CD14-positive monocyte (primary cell): ENCODE measurements around the gene RASSF5. TPM values are rescaled to one million over a fixed set of nuclear protein-coding genes. Genes with fewer than 3 reads are reported as not detected.

Experiments used
- DNase-seq, 3 donors: peaks; one replicate each; pipeline ENCODE4 v3.0.0-alpha.2; 2011 to 2022
- H2AFZ ChIP-seq: 2 replicates; pipeline ENCODE4 v1.6.0; 2012; ENCODE audit warnings: mild to moderate bottlenecking, low read depth, low read length, inconsistent platforms; ENCODE audit not compliant: insufficient read depth, poor library complexity, severe bottlenecking
- H3K27ac ChIP-seq, 2 donors: 1 replicate in 1 of 2; 2 replicates in 1 of 2; pipeline ENCODE4 v1.5.1; 2012 to 2013; ENCODE audit warnings: low read length in 2 of 2, control low read depth in 1 of 2, inconsistent platforms in 1 of 2, low read depth in 1 of 2, mild to moderate bottlenecking in 1 of 2
- H3K27me3 ChIP-seq, 2 donors: one replicate each; pipeline versions ENCODE4 v1.6.0 to v1.6.1; 2011 to 2013; ENCODE audit warnings: low read length in 2 of 2; ENCODE audit not compliant: control insufficient read depth in 2 of 2, insufficient read depth in 2 of 2
- H3K36me3 ChIP-seq, 2 donors: replicated peaks in 1 of 2; 1 replicate in 1 of 2; 2 replicates in 1 of 2; pipeline versions ENCODE4 v1.5.1 to v1.6.1; 2012 to 2013; ENCODE audit warnings: low read length in 2 of 2, control low read depth in 1 of 2, inconsistent platforms in 1 of 2, mild to moderate bottlenecking in 1 of 2; ENCODE audit not compliant: insufficient read depth in 2 of 2, control insufficient read depth in 1 of 2
- H3K4me1 ChIP-seq, 2 donors: 1 replicate in 1 of 2; 2 replicates in 1 of 2; pipeline versions ENCODE4 v1.5.1 to v1.6.1; 2012 to 2013; ENCODE audit warnings: low read length in 2 of 2, control low read depth in 1 of 2, inconsistent platforms in 1 of 2, mild to moderate bottlenecking in 1 of 2, moderate library complexity in 1 of 2; ENCODE audit not compliant: insufficient read depth in 2 of 2, control insufficient read depth in 1 of 2
- H3K4me2 ChIP-seq: replicated peaks from 2 replicates; pipeline ENCODE3; 2012; ENCODE audit warnings: low read length, moderate library complexity, mild to moderate bottlenecking; ENCODE audit not compliant: poor library complexity, severe bottlenecking; ENCODE audit errors: extremely low read depth
- H3K4me3 ChIP-seq, 3 experiments: fragments of 200-600 bp in 1 of 3; sonication (generic) in 1 of 3; replicated peaks in 1 of 3; 1 replicate in 2 of 3; 2 replicates in 1 of 3; pipeline ENCODE4 v1.5.1; 2011 to 2013; ENCODE audit warnings: low read length in 3 of 3, mild to moderate bottlenecking in 3 of 3, control low read depth in 2 of 3, low read depth in 2 of 3, inconsistent platforms in 1 of 3, moderate library complexity in 1 of 3
- H3K79me2 ChIP-seq: 2 replicates; pipeline ENCODE4 v1.6.0; 2012; ENCODE audit warnings: mild to moderate bottlenecking, control low read depth, inconsistent platforms, low read length, moderate library complexity; ENCODE audit not compliant: insufficient read depth
- H3K9ac ChIP-seq: 2 replicates; pipeline ENCODE4 v1.6.0; 2017; ENCODE audit warnings: low read length, mild to moderate bottlenecking; ENCODE audit not compliant: insufficient read depth, poor library complexity, severe bottlenecking
- H3K9me3 ChIP-seq, 2 donors: replicated peaks in 1 of 2; 1 replicate in 1 of 2; 2 replicates in 1 of 2; pipeline versions ENCODE4 v1.5.1 to v1.6.1; 2012 to 2013; ENCODE audit warnings: low read length in 2 of 2, control low read depth in 1 of 2; ENCODE audit not compliant: control insufficient read depth in 1 of 2, insufficient read depth in 1 of 2
- H4K20me1 ChIP-seq: 2 replicates; pipeline ENCODE4 v1.6.0; 2012; ENCODE audit warnings: mild to moderate bottlenecking, low read length, control low read depth, moderate library complexity; ENCODE audit not compliant: insufficient read depth
- H3K27ac Mint-ChIP-seq, 7 donors: one replicate each; pipeline ENCODE4 v1.8.0; 2020; ENCODE audit warnings: mild to moderate bottlenecking in 7 of 7, mixed read lengths in 7 of 7, moderate library complexity in 6 of 7, inconsistent platforms in 2 of 7
- H3K27me3 Mint-ChIP-seq, 3 donors: one replicate each; pipeline ENCODE4 v1.8.0; 2021 to 2022; ENCODE audit warnings: low read depth in 3 of 3, mild to moderate bottlenecking in 3 of 3, mixed read lengths in 3 of 3, moderate library complexity in 3 of 3, inconsistent platforms in 1 of 3
- H3K36me3 Mint-ChIP-seq, 2 donors: one replicate each; pipeline ENCODE4 v1.8.0; 2020; ENCODE audit warnings: mixed read lengths in 2 of 2, inconsistent platforms in 1 of 2, mild to moderate bottlenecking in 1 of 2
- H3K4me1 Mint-ChIP-seq: one replicate; pipeline ENCODE4 v1.8.0; 2020; ENCODE audit warnings: mild to moderate bottlenecking, mixed read lengths
- H3K4me3 Mint-ChIP-seq, 2 donors: one replicate each; pipeline ENCODE4 v1.8.0; 2020; ENCODE audit warnings: mild to moderate bottlenecking in 2 of 2, mixed read lengths in 2 of 2, moderate library complexity in 1 of 2
- H3K9me3 Mint-ChIP-seq, 7 donors: one replicate each; pipeline ENCODE4 v1.8.0; 2020 to 2022; ENCODE audit warnings: mixed read lengths in 7 of 7, mild to moderate bottlenecking in 6 of 7, moderate library complexity in 6 of 7, inconsistent platforms in 2 of 7
- WGBS: methylation state at CpG from one replicate; pipeline ENCODE4 v1.1.5; 2013; ENCODE audit warnings: missing lambda C conversion rate; ENCODE audit not compliant: insufficient coverage; 5-methylcytosine and 5-hydroxymethylcytosine counted together
- intact Hi-C, 2 donors: fragments of 100-400 bp; cut with micrococcal nuclease; formaldehyde crosslinking; loops; one replicate each; pipeline versions ENCODE4 v1.15.0 to v1.15.1; 2023
- polyA plus RNA-seq, 3 donors: library from polyadenylated mRNA; depleted of rRNA in 1 of 3; unstranded in 2 of 3; stranded (reverse) in 1 of 3; fragments of 300-500 nt in 2 of 3; fragments of >200 nt in 1 of 3; fragmentation: Illumina TruSeq in 2 of 3; gene quantifications; 1 replicate in 2 of 3; 2 replicates in 1 of 3; pipeline ENCODE4 v1.2.3, GENCODE V29; 2012 to 2021
- TF ChIP-seq, protein P1 (sequence below): fragments of 200-600 bp; IDR thresholded peaks from one replicate; pipeline ENCODE4 v1.8.0; 2022; ENCODE audit warnings: antibody characterized with exemption, mild to moderate bottlenecking

The RASSF5 gene
- polyA plus RNA-seq, 3 donors = 81.6 to 129 (median 127) TPM

DNA sequence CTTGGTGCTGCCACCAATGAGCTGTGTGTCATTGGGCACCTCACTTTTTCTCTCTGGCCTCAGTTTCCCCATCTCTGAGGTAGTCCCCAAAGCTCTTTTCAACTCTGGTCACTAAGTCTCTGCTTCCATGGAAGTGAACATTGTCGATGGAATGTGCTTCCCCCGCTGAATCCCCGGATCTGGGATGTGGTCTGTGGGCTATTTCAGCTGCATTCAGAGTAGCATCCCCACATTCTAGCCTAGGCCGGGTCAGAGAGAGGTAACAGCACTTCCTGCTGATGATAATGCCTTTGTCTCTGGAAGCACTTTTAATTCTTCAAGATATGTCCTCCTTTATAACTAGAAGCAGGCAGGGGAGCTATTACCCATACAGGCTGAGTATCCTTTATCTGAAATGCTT, 29.8 kb downstream of the RASSF5 start:
- Mint-ChIP-seq H3K4me1 (no peaks in the 10 kb centered on the region), H3K9me3 (no peaks in the 10 kb centered on the region), H3K27me3 (peaks cover 0 to 8% (median 4%) of the 10 kb centered on the region in 3 donors), H3K36me3 (peaks cover 0 to 2% of the 10 kb centered on the region in 2 donors), H3K27ac (peak overlapping the region in 1 of 7 donors; percentile 34), H3K4me3 (no peak overlapping the region)
- TF ChIP-seq, protein P1, sequence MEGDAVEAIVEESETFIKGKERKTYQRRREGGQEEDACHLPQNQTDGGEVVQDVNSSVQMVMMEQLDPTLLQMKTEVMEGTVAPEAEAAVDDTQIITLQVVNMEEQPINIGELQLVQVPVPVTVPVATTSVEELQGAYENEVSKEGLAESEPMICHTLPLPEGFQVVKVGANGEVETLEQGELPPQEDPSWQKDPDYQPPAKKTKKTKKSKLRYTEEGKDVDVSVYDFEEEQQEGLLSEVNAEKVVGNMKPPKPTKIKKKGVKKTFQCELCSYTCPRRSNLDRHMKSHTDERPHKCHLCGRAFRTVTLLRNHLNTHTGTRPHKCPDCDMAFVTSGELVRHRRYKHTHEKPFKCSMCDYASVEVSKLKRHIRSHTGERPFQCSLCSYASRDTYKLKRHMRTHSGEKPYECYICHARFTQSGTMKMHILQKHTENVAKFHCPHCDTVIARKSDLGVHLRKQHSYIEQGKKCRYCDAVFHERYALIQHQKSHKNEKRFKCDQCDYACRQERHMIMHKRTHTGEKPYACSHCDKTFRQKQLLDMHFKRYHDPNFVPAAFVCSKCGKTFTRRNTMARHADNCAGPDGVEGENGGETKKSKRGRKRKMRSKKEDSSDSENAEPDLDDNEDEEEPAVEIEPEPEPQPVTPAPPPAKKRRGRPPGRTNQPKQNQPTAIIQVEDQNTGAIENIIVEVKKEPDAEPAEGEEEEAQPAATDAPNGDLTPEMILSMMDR = no peak
- no peak overlapping the region for H3K4me2 ChIP-seq
- intact Hi-C loops = loop anchor here in 1 of 2 donors (5.0 kb wide), 1 partner anchor 40 kb away; no protein-coding TSS in a partner anchor
- no peaks in the 10 kb centered on the region for H3K79me2 ChIP-seq
- no peak overlapping the region for H3K9ac ChIP-seq
- no peak overlapping the region for H3K27ac ChIP-seq
- H3K9me3 ChIP-seq = no peaks in the 10 kb centered on the region
- H2AFZ ChIP-seq = no peak overlapping the region
- DNase-seq = no peak
- H4K20me1 ChIP-seq = no peaks in the 10 kb centered on the region
- H3K4me3 ChIP-seq = no peak overlapping the region
- H3K36me3 ChIP-seq = no peaks in the 10 kb centered on the region
- WGBS = 94% methylated on average over 3 of the region's 4 CpGs
- no peaks in the 10 kb centered on the region for H3K27me3 ChIP-seq
- no peaks in the 10 kb centered on the region for H3K4me1 ChIP-seq

DNA sequence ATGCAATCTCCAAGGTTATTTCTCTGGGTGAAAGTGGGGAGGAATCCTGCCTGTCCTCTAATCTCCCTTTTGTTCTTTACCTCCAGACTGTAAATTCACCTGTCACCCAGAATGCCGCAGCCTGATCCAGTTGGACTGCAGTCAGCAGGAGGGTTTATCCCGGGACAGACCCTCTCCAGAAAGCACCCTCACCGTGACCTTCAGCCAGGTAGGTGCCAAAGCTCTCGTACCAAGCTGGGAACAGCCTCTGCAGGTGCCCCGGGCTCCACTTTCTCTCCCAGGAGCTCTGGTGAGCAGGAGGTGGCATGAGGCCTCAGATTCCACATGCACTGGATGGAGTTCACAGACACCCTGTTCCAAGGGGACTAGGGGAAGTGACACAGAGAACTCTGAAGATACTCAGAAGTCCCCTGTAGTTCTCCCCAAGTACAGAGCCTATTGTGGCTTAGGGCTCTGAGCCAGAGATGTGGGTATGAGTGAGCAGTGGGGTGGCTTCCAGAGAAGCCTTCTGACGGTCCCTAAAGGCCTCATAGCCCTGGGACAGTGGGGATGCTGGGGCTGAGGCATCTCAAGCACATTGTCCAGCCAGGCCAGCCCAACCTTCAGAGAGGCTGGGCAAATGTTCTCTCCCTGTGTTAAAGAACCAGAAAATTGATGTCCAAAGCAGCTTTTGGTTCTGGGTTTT, 30.9 kb downstream of the RASSF5 start:
- Mint-ChIP-seq H3K4me1 (no peaks in the 10 kb centered on the region), H3K9me3 (peaks cover 0 to 2% (median 0%) of the 10 kb centered on the region in 7 donors), H3K27ac (peak overlapping the region in 1 of 7 donors; percentile 5), H3K4me3 (no peak overlapping the region), H3K27me3 (peaks cover 0 to 8% (median 5%) of the 10 kb centered on the region in 3 donors), H3K36me3 (peaks cover 0 to 2% of the 10 kb centered on the region in 2 donors)
- Histone ChIP-seq H3K4me3 (no peak overlapping the region), H3K9me3 (no peaks in the 10 kb centered on the region), H3K79me2 (no peaks in the 10 kb centered on the region), H3K27me3 (no peaks in the 10 kb centered on the region), H2AFZ (no peak overlapping the region), H3K4me1 (no peaks in the 10 kb centered on the region), H3K27ac (no peak overlapping the region), H3K9ac (no peak overlapping the region), H4K20me1 (no peaks in the 10 kb centered on the region), H3K36me3 (no peaks in the 10 kb centered on the region), H3K4me2 (no peak overlapping the region)
- TF ChIP-seq, protein P1 = no peak
- intact Hi-C loops = loop anchor here in 1 of 2 donors (5.0 kb wide), 1 partner anchor 41 kb away; no protein-coding TSS in a partner anchor
- DNase-seq = no peak
- WGBS = 75% methylated on average over 5 of the region's 6 CpGs
